AG04450 (cell line): Measurements from ENCODE around the gene MYL7. TPM values are rescaled to one million over a fixed set of nuclear protein-coding genes. Genes with fewer than 3 reads are reported as not detected.
"Not testable (repeated sequence)": the region's sequence is repeated elsewhere in the genome, so short reads cannot be mapped to it uniquely, and the experiment has no call there.

Experiments used
- CTCF ChIA-PET: fragments of 300-600, 350-600 bp; formaldehyde crosslinking; extraction: SDS; loops from one replicate; lab custom pipeline; 2022; ENCODE audit warnings: antibody characterized with exemption, inconsistent platforms; lab: Charles Lee
- POLR2A ChIA-PET: fragments of 350-600 bp; formaldehyde crosslinking; extraction: SDS; loops from one replicate; lab custom pipeline; 2021; ENCODE audit warnings: antibody characterized with exemption, inconsistent platforms; lab: Yijun Ruan, JAX
- DNase-seq: peaks from one replicate; pipeline ENCODE4 v3.0.0-alpha.2; 2011; ENCODE audit warnings: low read depth, low spot score
- H3K27ac ChIP-seq: one replicate; pipeline ENCODE4 v1.5.1; 2012; ENCODE audit warnings: low read depth, low read length, control low read depth
- H3K27me3 ChIP-seq: one replicate; pipeline ENCODE4 v1.6.0; 2012; ENCODE audit warnings: low read length; ENCODE audit not compliant: control insufficient read depth, insufficient read depth
- H3K4me3 ChIP-seq: 2 replicates; pipeline ENCODE4 v1.5.1; 2011; ENCODE audit warnings: mild to moderate bottlenecking, low read depth, low read length, control low read depth
- H3K9me3 ChIP-seq: 2 replicates; pipeline ENCODE4 v1.5.1; 2012; ENCODE audit warnings: low read length; ENCODE audit not compliant: control insufficient read depth, insufficient read depth
- CTCF ChIP-seq: IDR thresholded peaks from 2 replicates; pipeline ENCODE4 v1.5.1; 2011; ENCODE audit warnings: low read depth, low read length, control low read depth, inconsistent platforms
- polyA plus RNA-seq: library from polyadenylated mRNA; depleted of rRNA; stranded (reverse); fragments of >200 nt; gene quantifications from 2 replicates; pipeline ENCODE4 v1.2.3, GENCODE V29; 2011

The MYL7 gene
- polyA plus RNA-seq, 1 experiment = not detected

GRCh38 chr7:44175730-44176129 lies 34.6 kb upstream of the MYL7 start:
- TF ChIP-seq CTCF = no peak
- peaks cover 3% of the 10 kb centered on the region for H3K9me3 ChIP-seq
- no peak overlapping the region for H3K4me3 ChIP-seq
- ChIA-PET CTCF (no interaction called here), POLR2A (no interaction called here)
- peaks cover 11% of the 10 kb centered on the region for H3K27me3 ChIP-seq
- no peak overlapping the region for H3K27ac ChIP-seq
- DNase-seq = no peak

- peaks cover 11% of the 10 kb centered on the region for H3K27me3 ChIP-seq
- POLR2A ChIA-PET, CTCF ChIA-PET, H3K27ac ChIP-seq, H3K4me3 ChIP-seq, H3K9me3 ChIP-seq, DNase-seq: not testable (repeated sequence)
These were observed 33.5 kb upstream of the MYL7 start for GRCh38 chr7:44174694-44174948.

GRCh38 chr7:44173911-44174693 lies 33.0 kb upstream of the MYL7 start:
- POLR2A ChIA-PET = no interaction called here
- TF ChIP-seq CTCF = no peak
- H3K27me3 ChIP-seq = peaks cover 12% of the 10 kb centered on the region
- H3K9me3 ChIP-seq = peaks cover 3% of the 10 kb centered on the region
- no peak for DNase-seq
- CTCF ChIA-PET = no interaction called here
- H3K4me3 ChIP-seq = no peak overlapping the region
- H3K27ac ChIP-seq = no peak overlapping the region

GRCh38 chr7:44172803-44173424 lies 31.8 kb upstream of the MYL7 start:
- no peak overlapping the region for H3K4me3 ChIP-seq
- peaks cover 3% of the 10 kb centered on the region for H3K9me3 ChIP-seq
- peaks cover 13% of the 10 kb centered on the region for H3K27me3 ChIP-seq
- no peak for DNase-seq
- ChIA-PET POLR2A (no interaction called here), CTCF (no interaction called here)
- no peak overlapping the region for H3K27ac ChIP-seq
- no peak for TF ChIP-seq CTCF

GRCh38 chr7:44172352-44172751 lies 31.2 kb upstream of the MYL7 start:
- ChIA-PET CTCF (no interaction called here), POLR2A (no interaction called here)
- no peak for DNase-seq

GRCh38 chr7:44171901-44172300 lies 30.8 kb upstream of the MYL7 start:
- H3K9me3 ChIP-seq, CTCF ChIA-PET, H3K4me3 ChIP-seq, DNase-seq, H3K27ac ChIP-seq, POLR2A ChIA-PET: not testable (repeated sequence)
- peaks cover 13% of the 10 kb centered on the region for H3K27me3 ChIP-seq

More at GRCh38 chr7:44172352-44172751, 31.2 kb upstream of the MYL7 start:
- Histone ChIP-seq H3K27ac (no peak overlapping the region), H3K27me3 (peaks cover 13% of the 10 kb centered on the region), H3K9me3 (peaks cover 3% of the 10 kb centered on the region), H3K4me3 (no peak overlapping the region)
- no peak for TF ChIP-seq CTCF
